ENCODE measurements around the gene PLXNA4.

GRCh38 chr7:132164558-132165125, 411.6 kb downstream of the PLXNA4 start:
- no peak for TF ChIP-seq CTCF (tag by site-specific recombination; IDR thresholded peaks at IDR 0.05)
- no peak for TF ChIP-seq ZNF623 (tag by site-specific recombination; IDR thresholded peaks at IDR 0.05)
- no peak for TF ChIP-seq ZNF529 (tag by site-specific recombination; IDR thresholded peaks at IDR 0.05; ENCODE audit: insufficient replicate concordance)
- no peak for TF ChIP-seq ZNF692 (tag by site-specific recombination; IDR thresholded peaks at IDR 0.05)
- TF ChIP-seq ZNF157 (tag by site-specific recombination; IDR thresholded peaks at IDR 0.05): no peak
- no peak for TF ChIP-seq REST (tag by site-specific recombination; IDR thresholded peaks at IDR 0.05)
- TF ChIP-seq ZNF169 (tag by site-specific recombination; IDR thresholded peaks at IDR 0.05): no peak
- no peak for TF ChIP-seq ELK4 (IDR thresholded peaks at IDR 0.05; ENCODE audit: borderline replicate concordance, low read depth, low read length)
- no peak for TF ChIP-seq ZNF266 (tag by site-specific recombination; IDR thresholded peaks at IDR 0.05; ENCODE audit: low read depth)
- no peak for TF ChIP-seq ZNF274 (IDR thresholded peaks at IDR 0.05; ENCODE audit: low read length)
- no peak for TF ChIP-seq ZNF274 (tag by site-specific recombination; IDR thresholded peaks at IDR 0.05; ENCODE audit: borderline replicate concordance)
- TF ChIP-seq ZNF146 (tag by site-specific recombination; IDR thresholded peaks at IDR 0.05): no peak

Measured in HEK293 (cell line).